Kidney (tissue), 14 donors: Measurements from ENCODE around the gene SFI1. TPM values are rescaled to one million over a fixed set of nuclear protein-coding genes. Genes with fewer than 3 reads are reported as not detected.

ENCODE experiments used
- DNase-seq, 5 donors: peaks; one replicate each; pipeline ENCODE4 v3.0.0-alpha.2; 2013 to 2020
- FAIRE-seq: peaks from 2 replicates; lab custom pipeline; 2012; peaks lifted over from hg19 to GRCh38; lab: Jason Lieb, UNC
- H3K27ac ChIP-seq, 2 donors: one replicate each; pipeline ENCODE4 v1.7.0; 2013; ENCODE audit warnings: low read depth in 2 of 2, low read length in 2 of 2, inconsistent platforms in 1 of 2
- H3K27me3 ChIP-seq: one replicate; pipeline ENCODE4 v1.7.1; 2013; ENCODE audit warnings: low read length, inconsistent platforms; ENCODE audit not compliant: control insufficient read depth, insufficient read depth
- H3K36me3 ChIP-seq, 3 donors: one replicate each; pipeline versions ENCODE4 v1.7.0 to v1.7.1; 2013; ENCODE audit warnings: low read length in 3 of 3, control low read depth in 1 of 3, inconsistent platforms in 1 of 3; ENCODE audit not compliant: insufficient read depth in 3 of 3, control insufficient read depth in 2 of 3
- H3K4me1 ChIP-seq, 3 donors: one replicate each; pipeline versions ENCODE4 v1.7.0 to v1.7.1; 2013; ENCODE audit warnings: low read length in 3 of 3, inconsistent platforms in 1 of 3, low read depth in 1 of 3; ENCODE audit not compliant: control insufficient read depth in 2 of 3, insufficient read depth in 2 of 3
- H3K4me3 ChIP-seq, 3 donors: one replicate each; pipeline versions ENCODE4 v1.7.0 to v1.8.1; 2013; ENCODE audit warnings: low read length in 3 of 3, control low read depth in 1 of 3, inconsistent platforms in 1 of 3
- H3K9ac ChIP-seq, 3 donors: one replicate each; pipeline versions ENCODE4 v1.7.0 to v1.7.1; 2013; ENCODE audit warnings: low read length in 3 of 3, control low read depth in 1 of 3, inconsistent platforms in 1 of 3
- H3K9me3 ChIP-seq, 3 donors: one replicate each; pipeline versions ENCODE4 v1.7.0 to v1.7.1; 2013; ENCODE audit warnings: low read length in 3 of 3, control low read depth in 1 of 3, inconsistent platforms in 1 of 3; ENCODE audit not compliant: control insufficient read depth in 2 of 3, insufficient read depth in 1 of 3
- CTCF ChIP-seq: IDR thresholded peaks from 3 replicates; pipeline ENCODE4 v1.5.1; 2012; ENCODE audit warnings: mild to moderate bottlenecking, moderate library complexity, borderline replicate concordance; ENCODE audit not compliant: insufficient read depth; ENCODE audit errors: extremely low read depth
- intact Hi-C: fragments of 100-400 bp; cut with DNase I; formaldehyde crosslinking; loops from one replicate; pipeline ENCODE4 v1.11.1; 2022
- polyA plus RNA-seq: library from polyadenylated mRNA; stranded (reverse); fragments of 350-450 nt; fragmentation: Illumina TruSeq; extraction: RNeasy Lipid Tissue Mini Kit (QIAGEN cat#74804); gene quantifications from one replicate; pipeline ENCODE4 v1.2.3, GENCODE V29; 2014; ENCODE audit warnings: low read depth, low replicate concordance; ENCODE audit not compliant: insufficient read depth
- total RNA-seq: library from RNA; stranded (reverse); fragmentation: NEBNext Ultra II Directional; extraction: Animal tissue kit (Norgen Biotek cat#: 25700); gene quantifications from one replicate; pipeline ENCODE4 v1.2.1, GENCODE V29; 2021
- donor health status: control.
- donor health status: control.
- donor health status: control.
- donor health status: control.
- donor health status: control.
- donor health status: DM: yes; HTN: yes; CAD: no.
- donor health status: Normal renal cell carcinoma (clear cell type).

The SFI1 gene
- total and polyA plus RNA-seq, 2 donors from 2014 or later, result 11.4 to 48.2 TPM

- Histone ChIP-seq H3K27ac (no peak overlapping the region), H3K4me1 (no peaks in the 10 kb centered on the region), H3K36me3 (peaks cover 0 to 23% (median 10%) of the 10 kb centered on the region in 3 donors), H3K9me3 (no peaks in the 10 kb centered on the region), H3K9ac (no peak overlapping the region), H3K4me3 (no peak overlapping the region), H3K27me3 (no peaks in the 10 kb centered on the region)
- DNase-seq (no peak), FAIRE-seq (no peak)
- TF ChIP-seq CTCF, result no peak
- intact Hi-C loops, result no loop called here
These were observed 123.4 kb downstream of the SFI1 start for GRCh38 chr22:31619611-31620300.

GRCh38 chr22:31620756-31621480 lies 124.6 kb downstream of the SFI1 start:
- FAIRE-seq, result no peak
- no peaks in the 10 kb centered on the region for H3K9me3 ChIP-seq
- peak in 1 of 5 donors; percentile 39 for DNase-seq
- intact Hi-C loops, result no loop called here
- no peak overlapping the region for H3K9ac ChIP-seq
- H3K27me3 ChIP-seq, result no peaks in the 10 kb centered on the region
- peaks cover 0 to 23% (median 10%) of the 10 kb centered on the region in 3 donors for H3K36me3 ChIP-seq
- TF ChIP-seq CTCF, result no peak
- no peak overlapping the region for H3K4me3 ChIP-seq
- H3K27ac ChIP-seq, result no peak overlapping the region
- H3K4me1 ChIP-seq, result peaks cover 0 to 2% (median 0%) of the 10 kb centered on the region in 3 donors

- no peaks in the 10 kb centered on the region for H3K27me3 ChIP-seq
- DNase-seq (no peak), FAIRE-seq (no peak)
- intact Hi-C loops, result no loop called here
- no peak for TF ChIP-seq CTCF
- no peaks in the 10 kb centered on the region for H3K9me3 ChIP-seq
- H3K27ac ChIP-seq, result no peak overlapping the region
- H3K36me3 ChIP-seq, result peaks cover 0 to 23% (median 10%) of the 10 kb centered on the region in 3 donors
- H3K4me3 ChIP-seq, result no peak overlapping the region
- H3K4me1 ChIP-seq, result peaks cover 0 to 8% (median 0%) of the 10 kb centered on the region in 3 donors
- no peak overlapping the region for H3K9ac ChIP-seq
These were observed 125.3 kb downstream of the SFI1 start for GRCh38 chr22:31621507-31622124.
